Stimulated activated CD4-positive, alpha-beta T cell treated with anti-CD3 and anti-CD28 coated beads, Interleukin-1b, Interleukin-23, amount 100 ng/mL, for 24 hours (primary cell): ENCODE data around the gene TAF3.

Source experiments
- DNase-seq, 4 experiments: peaks; one replicate each; pipeline ENCODE4 v3.0.0-alpha.2; 2020; ENCODE audit warnings: low read depth in 4 of 4, low spot score in 1 of 4

Gene TAF3

GRCh38 chr10:7872041-7872442 lies 53.7 kb downstream of the TAF3 start:
- DNase-seq, result no peak

- no peak for DNase-seq
Observed at GRCh38 chr10:7874864-7875263, 56.6 kb downstream of the TAF3 start.

- DNase-seq, result no peak
Observed at GRCh38 chr10:7876541-7877127, 58.3 kb downstream of the TAF3 start.

- DNase-seq, result no peak
Observed at GRCh38 chr10:7881119-7881518, 62.8 kb downstream of the TAF3 start.

- no peak for DNase-seq
Observed at GRCh38 chr10:7886056-7886455, 67.8 kb downstream of the TAF3 start.

- DNase-seq, result no peak
Observed at GRCh38 chr10:7887174-7887816, 69.0 kb downstream of the TAF3 start.

GRCh38 chr10:7889947-7890542 lies 71.7 kb downstream of the TAF3 start:
- no peak for DNase-seq

GRCh38 chr10:7890781-7891180 lies 72.5 kb downstream of the TAF3 start:
- no peak for DNase-seq

- DNase-seq, result no peak
Observed at GRCh38 chr10:7891634-7892033, 73.3 kb downstream of the TAF3 start.

GRCh38 chr10:7892146-7892545 lies 73.8 kb downstream of the TAF3 start:
- no peak for DNase-seq

- DNase-seq, result no peak
Observed at GRCh38 chr10:7895699-7896090, 77.4 kb downstream of the TAF3 start.

GRCh38 chr10:7896297-7896696 lies 78.0 kb downstream of the TAF3 start:
- no peak for DNase-seq

- no peak for DNase-seq
Observed at GRCh38 chr10:7901256-7901655, 83.0 kb downstream of the TAF3 start.

- no peak for DNase-seq
Observed at GRCh38 chr10:7902413-7902812, 84.1 kb downstream of the TAF3 start.

- no peak for DNase-seq
Observed at GRCh38 chr10:7903851-7904250, 85.5 kb downstream of the TAF3 start.

GRCh38 chr10:7906128-7906527 lies 87.8 kb downstream of the TAF3 start:
- no peak for DNase-seq

- DNase-seq, result no peak
Observed at GRCh38 chr10:7908541-7909210, 90.4 kb downstream of the TAF3 start.

GRCh38 chr10:7913126-7913872 lies 95.0 kb downstream of the TAF3 start:
- no peak for DNase-seq

- no peak for DNase-seq
Observed at GRCh38 chr10:7915923-7916536, 97.7 kb downstream of the TAF3 start.

- DNase-seq, result no peak
Observed at GRCh38 chr10:7917736-7918135, 99.4 kb downstream of the TAF3 start.

GRCh38 chr10:7922707-7923106 lies 104.4 kb downstream of the TAF3 start:
- no peak for DNase-seq
